ENCODE results near the gene SMIM7. TPM values are rescaled to one million over a fixed set of nuclear protein-coding genes. Genes with fewer than 3 reads are reported as not detected.
A peak's percentile ranks its signal among the peaks of the same experiment; 100 is the strongest.

Gene SMIM7
- total RNA-seq, 1 experiment from 2014 or later, result 77.6 TPM

DNA sequence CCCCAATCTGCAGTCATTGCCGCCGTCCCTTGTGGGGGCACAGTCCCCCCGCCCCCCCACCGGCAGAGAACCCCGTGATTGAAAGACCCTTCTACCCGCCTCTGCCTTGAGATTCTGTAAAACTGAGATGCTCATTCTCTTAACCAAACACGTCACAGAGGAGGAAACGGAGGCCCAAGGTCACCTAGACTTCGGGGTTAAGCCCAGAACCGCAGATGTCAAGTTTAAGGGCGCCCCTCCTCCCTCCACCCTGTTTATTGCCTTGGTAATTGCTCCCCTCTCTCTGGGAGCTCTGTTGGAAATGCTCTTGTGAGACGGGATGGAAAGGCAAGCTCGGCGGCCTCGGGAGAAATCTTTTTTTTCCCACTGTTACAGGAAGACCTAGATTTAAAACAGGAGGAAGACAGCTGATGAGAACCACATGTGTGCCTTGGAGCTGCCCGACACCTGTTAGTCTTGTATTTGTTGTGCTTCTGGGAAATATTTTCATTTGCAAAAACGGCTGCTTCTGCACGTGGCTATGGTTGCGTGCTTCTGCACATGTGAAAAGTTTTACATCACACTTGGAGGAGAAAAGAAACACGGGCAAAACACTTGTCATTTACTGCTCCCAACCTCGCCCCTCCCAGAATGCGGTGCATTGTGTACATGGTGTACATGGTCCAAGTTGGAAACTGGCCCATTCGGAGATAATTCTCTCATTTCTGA, 30.8 kb downstream of the SMIM7 start:
- Histone ChIP-seq H3K9me3 (ENCODE audit: control insufficient read depth, low read depth, low read length) (no peaks in the 10 kb centered on the region), H3K4ac (ENCODE audit: low read depth, low read length) (no peak overlapping the region), H3K56ac (ENCODE audit: insufficient read length, low read depth, low read length) (no peak overlapping the region), H3K4me1 (ENCODE audit: insufficient read depth, low read length) (no peaks in the 10 kb centered on the region), H4K20me1 (ENCODE audit: control insufficient read depth, insufficient read depth, insufficient read length) (no peaks in the 10 kb centered on the region), H3K23me2 (ENCODE audit: insufficient read length, low read depth, low read length, poor library complexity, severe bottlenecking) (peaks cover 9% of the 10 kb centered on the region), H3K79me1 (ENCODE audit: insufficient read depth, low read depth, low read length, poor library complexity, severe bottlenecking) (peaks cover 3% of the 10 kb centered on the region), H3K23ac (ENCODE audit: insufficient read length, low read depth, low read length) (no peak overlapping the region), H2AK5ac (ENCODE audit: insufficient read length, low read length) (no peak overlapping the region), H4K91ac (ENCODE audit: insufficient read length, low read depth, low read length) (no peak overlapping the region), H3K9ac (ENCODE audit: extremely low read depth, insufficient read length, low read length) (peak overlapping the region; percentile 6), H3K14ac (ENCODE audit: insufficient read depth, low read length) (no peak overlapping the region), H3K18ac (ENCODE audit: insufficient read length, low read depth, low read length) (no peak overlapping the region), H2BK5ac (ENCODE audit: insufficient read length, low read length) (no peak overlapping the region), H3T11ph (ENCODE audit: low read length) (no peak overlapping the region), H2AFZ (ENCODE audit: low read length) (no peak overlapping the region), H3K79me2 (ENCODE audit: insufficient read depth, low read length) (peaks cover 21% of the 10 kb centered on the region; the same call in 1 of the 2 replicates), H3K27me3 (ENCODE audit: insufficient read depth, low read length) (no peaks in the 10 kb centered on the region), H3K27ac (ENCODE audit: insufficient read length, low read depth, low read length) (no peak overlapping the region), H2BK20ac (ENCODE audit: low read depth, low read length, poor library complexity, severe bottlenecking) (no peak overlapping the region), H3K4me2 (ENCODE audit: insufficient read depth, insufficient read length, low read length) (peak overlapping the region; percentile 33), H2BK12ac (ENCODE audit: insufficient read length, low read depth, low read length) (no peak overlapping the region), H4K5ac (ENCODE audit: insufficient read length, low read depth, low read length) (no peak overlapping the region), H2BK120ac (ENCODE audit: low read depth, low read length, poor library complexity, severe bottlenecking) (no peak overlapping the region), H2BK15ac (ENCODE audit: low read depth, low read length) (no peak overlapping the region), H4K8ac (replicated peaks; ENCODE audit: insufficient read length, low read depth, low read length) (no peak overlapping the region)
- Mint-ChIP-seq H3K9me3 (no peaks in the 10 kb centered on the region), H3K4me3 (peak overlapping the region; percentile 97), H3K4me1 (peaks cover 28 to 30% of the 10 kb centered on the region in 2 experiments), H3K36me3 (ENCODE audit: insufficient read depth in 1 of 3, low read depth in 3 of 3) (peaks cover 6 to 22% (median 17%) of the 10 kb centered on the region in 3 experiments; a peak in 5 of 7 replicates), H3K27ac (peak overlapping the region; percentile 93 to 99 (median 99)), H3K27me3 (ENCODE audit: low read depth) (no peaks in the 10 kb centered on the region)
- TF ChIP-seq, protein P1, sequence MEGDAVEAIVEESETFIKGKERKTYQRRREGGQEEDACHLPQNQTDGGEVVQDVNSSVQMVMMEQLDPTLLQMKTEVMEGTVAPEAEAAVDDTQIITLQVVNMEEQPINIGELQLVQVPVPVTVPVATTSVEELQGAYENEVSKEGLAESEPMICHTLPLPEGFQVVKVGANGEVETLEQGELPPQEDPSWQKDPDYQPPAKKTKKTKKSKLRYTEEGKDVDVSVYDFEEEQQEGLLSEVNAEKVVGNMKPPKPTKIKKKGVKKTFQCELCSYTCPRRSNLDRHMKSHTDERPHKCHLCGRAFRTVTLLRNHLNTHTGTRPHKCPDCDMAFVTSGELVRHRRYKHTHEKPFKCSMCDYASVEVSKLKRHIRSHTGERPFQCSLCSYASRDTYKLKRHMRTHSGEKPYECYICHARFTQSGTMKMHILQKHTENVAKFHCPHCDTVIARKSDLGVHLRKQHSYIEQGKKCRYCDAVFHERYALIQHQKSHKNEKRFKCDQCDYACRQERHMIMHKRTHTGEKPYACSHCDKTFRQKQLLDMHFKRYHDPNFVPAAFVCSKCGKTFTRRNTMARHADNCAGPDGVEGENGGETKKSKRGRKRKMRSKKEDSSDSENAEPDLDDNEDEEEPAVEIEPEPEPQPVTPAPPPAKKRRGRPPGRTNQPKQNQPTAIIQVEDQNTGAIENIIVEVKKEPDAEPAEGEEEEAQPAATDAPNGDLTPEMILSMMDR (conservative IDR thresholded peaks at IDR 0.05), result no peak
- DNase-seq, result no peak
- no CpG with 5 or more reads among the region's 23 CpGs for WGBS (ENCODE audit: extremely low coverage, insufficient read length, low lambda C conversion rate)

Measured in H9 (cell line).